ENCODE measurements around the gene ARHGAP24. TPM values are rescaled to one million over a fixed set of nuclear protein-coding genes. Genes with fewer than 3 reads are reported as not detected.

ARHGAP24 gene
- total RNA-seq, 2 donors from 2014 or later = 0.40 TPM; not detected in 1

DNA sequence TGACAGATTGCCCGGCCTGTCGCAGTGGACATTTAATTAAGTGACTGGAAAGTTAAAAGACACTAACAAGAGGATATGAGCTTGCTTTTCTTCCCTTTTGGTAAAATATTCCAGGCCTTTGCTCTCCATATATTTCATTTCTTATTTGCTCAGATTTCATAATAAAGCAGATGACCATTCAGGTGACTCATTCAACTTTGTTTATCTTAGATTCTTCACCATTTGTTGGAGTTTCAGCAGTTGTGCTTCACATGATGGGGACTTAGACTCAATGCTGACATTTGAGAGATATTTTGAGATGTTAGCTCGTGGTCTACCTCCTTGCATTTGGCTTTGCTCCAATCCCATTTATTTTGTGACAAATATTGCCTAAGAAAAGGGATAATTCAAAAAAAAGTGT is 312.2 kb downstream of the ARHGAP24 start:
- no peak overlapping the region for H3K4me3 Mint-ChIP-seq
- H3K27me3 Mint-ChIP-seq = no peaks in the 10 kb centered on the region
- H3K4me1 Mint-ChIP-seq = no peaks in the 10 kb centered on the region
- no peak for ATAC-seq (replicated peaks)
- H3K27ac Mint-ChIP-seq = no peak overlapping the region
- H3K36me3 Mint-ChIP-seq (ENCODE audit: low read depth) = no peaks in the 10 kb centered on the region
- H3K9me3 Mint-ChIP-seq = peaks cover 5% of the 10 kb centered on the region

DNA sequence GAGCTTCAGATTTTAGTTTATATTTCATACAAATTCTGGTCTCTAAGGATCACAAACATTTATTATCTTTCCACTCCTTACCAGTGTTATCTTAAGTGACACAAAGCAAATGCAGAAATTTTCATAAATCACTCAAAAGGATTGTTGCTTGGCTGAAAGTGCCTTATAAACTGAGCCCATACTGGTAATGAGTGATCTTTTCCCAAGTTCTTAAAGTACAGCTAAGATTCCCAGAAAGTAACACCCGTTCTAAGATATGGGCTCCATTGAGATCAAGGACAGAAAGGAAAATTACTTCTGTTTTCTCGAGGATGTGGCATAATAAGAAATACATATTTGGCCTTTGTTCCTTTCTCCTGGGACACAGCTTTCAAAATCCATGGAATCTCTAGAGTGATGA is 313.7 kb downstream of the ARHGAP24 start:
- no peak for ATAC-seq (replicated peaks)
- Mint-ChIP-seq H3K4me1 (no peaks in the 10 kb centered on the region), H3K27ac (no peak overlapping the region), H3K4me3 (no peak overlapping the region), H3K9me3 (peaks cover 5% of the 10 kb centered on the region), H3K27me3 (no peaks in the 10 kb centered on the region), H3K36me3 (ENCODE audit: low read depth) (no peaks in the 10 kb centered on the region)

DNA sequence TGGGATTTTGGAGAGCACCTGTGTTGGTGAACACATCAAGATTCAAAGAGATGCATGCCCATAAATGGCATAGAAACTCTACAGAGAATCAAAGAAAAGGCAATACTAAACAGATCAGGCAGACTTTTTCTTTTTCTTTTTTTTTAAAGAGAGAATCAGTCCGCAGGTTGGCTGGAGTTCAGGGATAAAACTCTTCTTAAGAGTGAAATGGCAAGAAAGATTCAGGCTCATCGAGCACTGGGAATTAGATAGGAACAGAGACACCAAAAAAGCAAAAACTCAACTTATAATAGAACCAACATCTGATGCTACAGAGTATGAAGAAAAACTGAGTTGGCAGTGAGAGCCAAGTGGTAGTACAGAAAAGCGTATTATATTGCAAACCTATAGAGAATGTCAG is 314.3 kb downstream of the ARHGAP24 start:
- no peak overlapping the region for H3K4me3 Mint-ChIP-seq
- peaks cover 5% of the 10 kb centered on the region for H3K9me3 Mint-ChIP-seq
- ATAC-seq (replicated peaks) = no peak
- no peaks in the 10 kb centered on the region for H3K4me1 Mint-ChIP-seq
- no peak overlapping the region for H3K27ac Mint-ChIP-seq
- H3K36me3 Mint-ChIP-seq (ENCODE audit: low read depth) = no peaks in the 10 kb centered on the region
- no peaks in the 10 kb centered on the region for H3K27me3 Mint-ChIP-seq

DNA sequence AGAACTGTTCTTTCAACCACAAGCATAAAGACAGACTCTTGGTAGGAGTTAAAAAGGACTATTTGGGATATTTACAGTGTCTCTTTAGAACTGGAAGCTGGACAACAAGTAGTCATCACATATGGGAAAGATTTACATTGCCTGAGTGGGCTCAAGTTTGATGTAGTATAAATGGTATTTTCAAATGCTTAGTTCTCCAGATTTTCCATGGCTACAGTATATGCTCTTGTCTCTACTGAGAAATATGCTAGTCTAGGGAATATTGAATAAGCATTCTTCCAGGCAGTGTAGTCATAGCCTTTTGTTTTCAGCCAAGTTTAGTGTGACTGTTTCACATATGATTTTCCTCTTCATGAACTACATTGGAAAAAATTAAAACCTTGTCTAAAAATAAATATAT is 315.6 kb downstream of the ARHGAP24 start:
- Mint-ChIP-seq H3K36me3 (ENCODE audit: low read depth) (no peaks in the 10 kb centered on the region), H3K27me3 (no peaks in the 10 kb centered on the region), H3K9me3 (no peaks in the 10 kb centered on the region), H3K4me3 (no peak overlapping the region), H3K27ac (no peak overlapping the region), H3K4me1 (no peaks in the 10 kb centered on the region)
- ATAC-seq (replicated peaks) = no peak

DNA sequence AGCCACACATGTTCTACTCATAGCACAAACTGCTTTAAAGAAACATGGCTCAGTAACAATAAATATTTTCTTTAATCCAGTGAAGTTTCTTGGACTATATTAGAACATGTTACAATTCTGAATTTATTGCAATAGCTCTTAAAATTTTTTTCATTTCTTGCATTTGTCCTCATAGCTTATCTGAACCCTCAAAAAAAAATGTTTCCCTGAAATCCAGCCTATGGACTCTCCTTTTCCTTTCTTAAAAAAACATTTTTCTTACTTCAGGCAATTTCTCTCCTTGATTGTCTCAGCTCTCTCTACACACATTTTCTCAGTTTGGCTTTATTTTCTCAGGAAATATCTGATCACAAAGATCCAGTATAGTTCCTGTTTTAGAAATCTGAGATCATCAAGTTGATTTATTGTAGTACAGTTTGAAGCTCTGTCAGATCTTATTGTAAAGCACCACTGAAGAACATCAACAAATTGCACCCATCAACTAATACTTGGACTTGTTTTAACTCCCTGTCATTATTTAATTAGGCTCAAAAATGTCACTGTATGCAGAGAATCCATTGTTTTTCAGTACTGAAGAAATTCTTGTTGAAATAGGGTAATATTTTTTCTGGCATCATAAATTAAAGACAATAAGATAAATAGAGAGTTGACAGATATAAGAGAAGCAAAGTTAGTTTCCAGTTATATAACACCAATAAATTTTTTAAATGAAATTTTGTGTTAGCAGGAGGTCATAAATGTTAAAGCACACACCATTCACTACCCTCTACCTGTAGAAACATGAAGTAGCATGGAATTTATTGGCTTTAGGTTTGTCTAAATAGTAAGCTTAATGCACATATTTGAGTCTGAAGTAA is 317.7 kb downstream of the ARHGAP24 start:
- no peaks in the 10 kb centered on the region for H3K27me3 Mint-ChIP-seq
- no peaks in the 10 kb centered on the region for H3K9me3 Mint-ChIP-seq
- H3K4me1 Mint-ChIP-seq = no peaks in the 10 kb centered on the region
- no peak overlapping the region for H3K27ac Mint-ChIP-seq
- no peaks in the 10 kb centered on the region for H3K36me3 Mint-ChIP-seq (ENCODE audit: low read depth)
- H3K4me3 Mint-ChIP-seq = no peak overlapping the region
- ATAC-seq (replicated peaks) = no peak

DNA sequence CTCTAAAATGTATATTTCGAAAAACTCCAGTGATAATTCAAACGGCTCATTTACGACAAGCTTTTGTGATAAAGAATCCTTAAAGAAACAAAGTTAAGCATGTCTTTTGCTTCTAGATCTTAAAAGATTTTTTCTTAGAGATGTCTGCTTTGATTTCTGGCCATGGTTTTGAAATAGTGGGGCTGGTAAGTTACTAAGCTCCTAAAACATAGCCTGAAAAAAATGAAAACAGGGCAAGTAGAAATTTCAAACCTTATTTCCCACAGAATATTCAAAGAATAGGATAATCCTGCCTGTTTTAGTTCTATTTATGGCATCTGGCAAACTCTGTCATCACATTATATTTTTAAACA is 318.3 kb downstream of the ARHGAP24 start:
- Mint-ChIP-seq H3K4me3 (no peak overlapping the region), H3K27ac (no peak overlapping the region), H3K36me3 (ENCODE audit: low read depth) (no peaks in the 10 kb centered on the region), H3K9me3 (no peaks in the 10 kb centered on the region), H3K27me3 (no peaks in the 10 kb centered on the region), H3K4me1 (no peaks in the 10 kb centered on the region)
- no peak for ATAC-seq (replicated peaks)

DNA sequence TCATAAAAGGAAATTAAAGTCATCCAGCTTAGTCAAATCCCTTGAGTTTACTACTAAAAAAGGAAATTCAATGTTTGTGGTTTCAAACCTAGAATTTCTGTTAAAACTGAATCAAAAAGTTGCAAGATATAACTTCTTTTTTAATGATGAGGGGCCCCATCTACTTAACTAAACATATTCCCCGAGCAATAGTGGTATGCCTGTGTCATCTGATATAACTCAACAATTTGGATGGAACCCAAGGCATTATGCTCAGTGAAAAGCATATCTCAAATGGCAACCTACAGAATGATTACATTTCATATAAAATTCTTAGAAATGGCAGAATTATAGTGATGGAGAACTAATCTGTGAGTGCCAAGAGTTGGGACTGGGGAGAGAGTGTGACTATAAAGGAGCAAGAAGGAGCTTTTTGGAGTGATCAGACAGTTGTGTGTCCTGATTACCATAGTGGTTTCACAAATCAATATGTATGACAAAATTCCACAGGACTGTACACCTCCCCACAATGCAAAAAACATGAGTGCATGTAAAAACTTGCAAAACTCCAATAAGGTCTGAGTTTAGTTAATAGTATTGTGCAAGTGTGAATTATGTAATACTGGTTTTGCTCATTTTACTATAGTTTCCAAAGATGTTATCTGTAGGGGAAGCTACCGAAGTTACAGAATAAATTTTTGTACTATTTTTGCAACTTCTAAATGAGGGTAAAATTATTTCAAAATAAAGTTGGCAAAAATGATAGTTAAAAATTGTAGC is 323.2 kb downstream of the ARHGAP24 start:
- H3K36me3 Mint-ChIP-seq (ENCODE audit: low read depth) = no peaks in the 10 kb centered on the region
- ATAC-seq (replicated peaks) = no peak
- no peak overlapping the region for H3K27ac Mint-ChIP-seq
- no peak overlapping the region for H3K4me3 Mint-ChIP-seq
- H3K27me3 Mint-ChIP-seq = no peaks in the 10 kb centered on the region
- peaks cover 4% of the 10 kb centered on the region for H3K9me3 Mint-ChIP-seq
- H3K4me1 Mint-ChIP-seq = no peaks in the 10 kb centered on the region

DNA sequence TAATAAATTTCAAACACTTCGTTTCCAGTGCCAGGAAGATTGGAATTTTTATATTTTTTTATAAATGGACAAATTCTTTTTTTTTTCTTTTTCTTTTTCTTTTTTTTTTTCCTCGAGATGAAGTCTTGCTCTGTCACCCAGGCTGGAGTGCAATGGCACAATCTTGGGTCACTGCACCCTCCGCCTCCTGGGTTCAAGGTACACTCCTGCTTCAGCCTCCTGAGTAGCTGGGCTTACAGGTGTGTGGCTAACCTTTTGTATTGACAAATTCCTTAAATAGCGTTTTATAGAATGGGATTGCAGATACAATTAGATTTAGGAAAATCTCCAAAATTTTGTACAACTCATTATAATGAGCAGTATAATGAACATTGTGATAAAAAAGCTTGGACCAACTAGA is 328.9 kb downstream of the ARHGAP24 start:
- Mint-ChIP-seq H3K27me3 (no peaks in the 10 kb centered on the region), H3K27ac (no peak overlapping the region), H3K36me3 (ENCODE audit: low read depth) (no peaks in the 10 kb centered on the region), H3K4me1 (no peaks in the 10 kb centered on the region), H3K9me3 (peaks cover 4% of the 10 kb centered on the region), H3K4me3 (no peak overlapping the region)
- no peak for ATAC-seq (replicated peaks)

DNA sequence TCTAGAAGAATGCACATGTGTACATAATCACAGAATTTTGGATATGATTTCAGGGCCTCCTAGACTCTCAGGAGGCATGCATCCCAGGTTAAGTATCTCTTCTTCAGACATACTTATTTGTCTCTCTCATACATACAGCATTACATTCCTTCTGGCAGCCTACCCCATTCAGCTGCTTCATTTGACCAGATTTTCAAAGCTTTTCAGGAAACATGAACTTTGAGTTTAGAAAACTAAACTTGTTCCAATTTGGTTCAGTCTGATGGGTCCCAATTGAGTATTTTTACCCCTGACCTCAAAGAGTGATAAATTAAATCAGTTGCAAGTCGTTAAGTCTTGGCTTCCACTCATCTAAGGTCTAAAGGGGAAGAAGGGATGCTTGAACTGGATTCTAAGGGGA is 330.9 kb downstream of the ARHGAP24 start:
- H3K4me1 Mint-ChIP-seq = no peaks in the 10 kb centered on the region
- no peak for ATAC-seq (replicated peaks)
- no peaks in the 10 kb centered on the region for H3K36me3 Mint-ChIP-seq (ENCODE audit: low read depth)
- H3K27ac Mint-ChIP-seq = no peak overlapping the region
- no peaks in the 10 kb centered on the region for H3K9me3 Mint-ChIP-seq
- H3K27me3 Mint-ChIP-seq = no peaks in the 10 kb centered on the region
- no peak overlapping the region for H3K4me3 Mint-ChIP-seq

DNA sequence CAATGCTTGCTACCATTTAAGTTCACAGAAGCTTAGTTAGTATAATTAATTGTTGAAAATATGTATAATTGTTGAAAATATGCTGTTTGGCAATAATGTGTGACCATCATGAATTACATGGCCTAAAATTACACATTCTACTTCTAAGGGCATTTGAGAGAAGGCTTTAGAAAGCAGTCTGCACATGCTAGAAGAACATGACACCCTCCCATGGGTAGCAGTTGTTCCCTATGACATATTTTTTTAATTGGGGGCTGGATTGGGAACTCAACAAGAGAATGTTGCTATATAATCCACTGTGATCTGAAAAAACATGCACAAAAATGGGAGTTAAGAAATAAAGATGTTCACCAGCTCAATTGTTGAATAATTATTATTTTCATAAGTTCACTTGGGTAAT is 331.4 kb downstream of the ARHGAP24 start:
- Mint-ChIP-seq H3K27ac (no peak overlapping the region), H3K27me3 (no peaks in the 10 kb centered on the region), H3K4me3 (no peak overlapping the region), H3K4me1 (no peaks in the 10 kb centered on the region), H3K9me3 (no peaks in the 10 kb centered on the region), H3K36me3 (ENCODE audit: low read depth) (no peaks in the 10 kb centered on the region)
- no peak for ATAC-seq (replicated peaks)

DNA sequence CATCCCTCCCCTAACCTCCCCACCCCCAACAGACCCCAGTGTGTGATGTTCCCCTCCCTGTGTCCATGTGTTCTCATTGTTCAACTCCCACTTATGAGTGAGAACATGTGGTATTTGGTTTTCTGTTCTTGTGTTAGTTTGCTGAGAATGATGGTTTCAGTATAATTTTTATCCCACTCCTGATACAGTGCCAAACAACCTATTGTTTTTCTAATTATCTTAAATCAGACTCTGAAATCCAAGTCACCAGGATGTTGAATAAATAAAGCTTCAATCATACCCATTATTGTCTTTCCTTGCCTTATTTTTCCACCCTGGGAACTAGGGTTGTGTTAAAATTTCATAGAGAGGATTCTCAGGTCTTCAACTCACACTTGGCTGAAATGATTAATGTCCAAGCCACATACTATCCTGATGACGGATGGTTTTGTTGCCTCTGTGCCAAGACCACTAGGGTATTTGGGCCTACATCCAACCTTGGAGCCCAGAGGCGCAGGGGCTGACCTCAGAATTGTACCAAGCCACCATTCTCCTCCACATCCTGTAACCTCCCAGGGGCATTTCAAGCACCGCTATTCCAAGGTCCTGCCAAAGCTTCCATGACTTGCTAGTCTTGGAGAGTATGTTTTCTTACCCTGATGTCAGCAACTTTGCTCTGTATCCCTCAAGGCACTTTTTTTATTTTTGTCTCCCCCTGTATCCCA is 332.4 kb downstream of the ARHGAP24 start:
- no peaks in the 10 kb centered on the region for H3K9me3 Mint-ChIP-seq
- ATAC-seq (replicated peaks) = no peak
- H3K36me3 Mint-ChIP-seq (ENCODE audit: low read depth) = no peaks in the 10 kb centered on the region
- no peaks in the 10 kb centered on the region for H3K4me1 Mint-ChIP-seq
- H3K27me3 Mint-ChIP-seq = no peaks in the 10 kb centered on the region
- H3K4me3 Mint-ChIP-seq = no peak overlapping the region
- no peak overlapping the region for H3K27ac Mint-ChIP-seq

DNA sequence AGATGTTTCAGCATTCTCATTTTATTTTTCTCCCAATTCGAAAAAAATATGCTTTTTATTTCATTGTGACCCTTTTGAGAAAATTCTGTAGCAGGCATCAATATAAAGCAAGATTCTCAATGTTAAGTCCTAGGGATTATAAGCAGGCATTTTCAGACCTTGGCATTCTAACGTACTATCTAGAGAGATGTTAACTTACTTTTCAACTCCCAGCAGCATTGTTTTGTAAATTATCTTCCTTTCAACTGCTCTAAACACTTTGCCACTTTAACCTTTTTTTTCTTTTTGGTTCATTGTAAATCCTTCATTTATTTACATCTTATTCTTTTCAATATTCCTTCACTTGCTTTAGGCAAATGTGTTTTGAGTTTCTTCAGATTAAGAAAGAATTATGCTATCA is 333.2 kb downstream of the ARHGAP24 start:
- Mint-ChIP-seq H3K36me3 (ENCODE audit: low read depth) (no peaks in the 10 kb centered on the region), H3K27me3 (no peaks in the 10 kb centered on the region), H3K27ac (no peak overlapping the region)

DNA sequence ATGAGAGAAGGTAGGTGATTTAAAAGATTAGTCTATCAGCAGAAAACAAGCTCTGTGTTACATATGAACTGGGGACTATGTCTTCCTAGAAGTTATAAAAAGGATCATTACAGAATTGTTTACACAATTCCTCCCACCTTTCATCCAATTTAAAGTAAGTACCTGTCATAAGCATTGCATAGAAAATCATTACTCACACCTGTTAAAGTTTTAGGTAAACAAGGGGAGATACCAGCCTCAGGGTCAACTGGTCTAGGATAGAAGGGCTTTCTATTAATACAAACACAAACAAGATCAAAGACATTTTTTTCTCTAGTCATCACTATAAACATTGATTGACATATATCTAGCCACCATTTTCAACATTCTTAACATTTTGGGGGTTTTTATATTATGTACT is 333.9 kb downstream of the ARHGAP24 start:
- Mint-ChIP-seq H3K9me3 (no peaks in the 10 kb centered on the region), H3K27ac (no peak overlapping the region), H3K36me3 (ENCODE audit: low read depth) (no peaks in the 10 kb centered on the region), H3K27me3 (no peaks in the 10 kb centered on the region), H3K4me3 (no peak overlapping the region), H3K4me1 (no peaks in the 10 kb centered on the region)
- no peak for ATAC-seq (replicated peaks)

More for the DNA sequence above, 333.2 kb downstream of the ARHGAP24 start:
- Mint-ChIP-seq H3K4me3 (no peak overlapping the region), H3K9me3 (no peaks in the 10 kb centered on the region), H3K4me1 (no peaks in the 10 kb centered on the region)
- no peak for ATAC-seq (replicated peaks)

DNA sequence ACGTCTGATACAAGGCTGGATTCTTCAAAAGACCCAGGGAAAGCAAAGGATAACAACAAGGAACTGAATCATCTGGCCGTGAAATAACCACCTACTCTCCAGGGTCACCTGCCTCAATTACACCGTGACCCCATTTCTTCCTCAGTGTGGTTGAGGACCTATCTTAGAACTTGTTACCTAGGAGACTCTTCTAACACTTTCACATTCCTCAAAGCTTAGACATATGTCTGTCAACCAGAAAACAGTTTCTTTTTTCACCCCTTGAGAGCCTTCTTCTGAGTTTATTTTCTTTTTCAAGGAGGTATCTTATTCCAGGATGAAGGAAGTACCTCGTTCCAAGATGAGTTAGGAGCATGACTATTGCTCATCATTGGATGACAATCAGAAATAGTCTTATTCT is 337.8 kb downstream of the ARHGAP24 start:
- ATAC-seq (replicated peaks) = no peak

More for the DNA sequence above, 337.8 kb downstream of the ARHGAP24 start:
- H3K27ac Mint-ChIP-seq = no peak overlapping the region
- H3K9me3 Mint-ChIP-seq = no peaks in the 10 kb centered on the region
- no peak overlapping the region for H3K4me3 Mint-ChIP-seq
- H3K4me1 Mint-ChIP-seq = no peaks in the 10 kb centered on the region
- no peaks in the 10 kb centered on the region for H3K36me3 Mint-ChIP-seq (ENCODE audit: low read depth)
- H3K27me3 Mint-ChIP-seq = no peaks in the 10 kb centered on the region
